ENCODE data around the gene AASDH.
A peak's percentile ranks its signal among the peaks of the same experiment; 100 is the strongest.

Gene AASDH

DNA sequence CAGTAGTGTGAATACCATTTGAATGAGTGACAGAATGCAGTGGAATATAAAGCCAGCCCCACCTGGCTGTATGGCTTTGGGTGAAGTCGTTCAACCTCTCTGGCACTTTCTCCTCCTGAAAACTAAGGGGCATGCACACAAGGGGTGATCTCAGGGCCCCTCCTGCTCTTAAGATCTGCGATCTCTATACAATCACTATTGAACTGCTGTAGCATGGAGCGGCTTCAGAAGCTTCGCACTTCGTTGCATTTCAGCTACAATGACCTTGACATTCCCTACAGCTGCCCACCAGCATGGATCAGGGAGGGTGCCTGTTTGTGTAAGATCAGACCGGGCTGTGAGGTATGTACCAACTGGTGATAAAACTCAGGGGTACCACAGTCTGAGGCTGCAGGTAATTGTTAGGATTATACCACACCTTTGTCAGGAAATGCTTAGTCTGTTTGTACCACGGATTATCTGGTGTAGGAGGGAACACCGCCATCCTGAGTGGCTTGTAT, 85.2 kb downstream of the AASDH start:
- no peak overlapping the region for H3K4me3 ChIP-seq (ENCODE audit: low read length)
- TF ChIP-seq, protein P1, sequence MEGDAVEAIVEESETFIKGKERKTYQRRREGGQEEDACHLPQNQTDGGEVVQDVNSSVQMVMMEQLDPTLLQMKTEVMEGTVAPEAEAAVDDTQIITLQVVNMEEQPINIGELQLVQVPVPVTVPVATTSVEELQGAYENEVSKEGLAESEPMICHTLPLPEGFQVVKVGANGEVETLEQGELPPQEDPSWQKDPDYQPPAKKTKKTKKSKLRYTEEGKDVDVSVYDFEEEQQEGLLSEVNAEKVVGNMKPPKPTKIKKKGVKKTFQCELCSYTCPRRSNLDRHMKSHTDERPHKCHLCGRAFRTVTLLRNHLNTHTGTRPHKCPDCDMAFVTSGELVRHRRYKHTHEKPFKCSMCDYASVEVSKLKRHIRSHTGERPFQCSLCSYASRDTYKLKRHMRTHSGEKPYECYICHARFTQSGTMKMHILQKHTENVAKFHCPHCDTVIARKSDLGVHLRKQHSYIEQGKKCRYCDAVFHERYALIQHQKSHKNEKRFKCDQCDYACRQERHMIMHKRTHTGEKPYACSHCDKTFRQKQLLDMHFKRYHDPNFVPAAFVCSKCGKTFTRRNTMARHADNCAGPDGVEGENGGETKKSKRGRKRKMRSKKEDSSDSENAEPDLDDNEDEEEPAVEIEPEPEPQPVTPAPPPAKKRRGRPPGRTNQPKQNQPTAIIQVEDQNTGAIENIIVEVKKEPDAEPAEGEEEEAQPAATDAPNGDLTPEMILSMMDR (conservative IDR thresholded peaks at IDR 0.05; ENCODE audit: low read length), result no peak
- no peak for DNase-seq (ENCODE audit: low read depth)

DNA sequence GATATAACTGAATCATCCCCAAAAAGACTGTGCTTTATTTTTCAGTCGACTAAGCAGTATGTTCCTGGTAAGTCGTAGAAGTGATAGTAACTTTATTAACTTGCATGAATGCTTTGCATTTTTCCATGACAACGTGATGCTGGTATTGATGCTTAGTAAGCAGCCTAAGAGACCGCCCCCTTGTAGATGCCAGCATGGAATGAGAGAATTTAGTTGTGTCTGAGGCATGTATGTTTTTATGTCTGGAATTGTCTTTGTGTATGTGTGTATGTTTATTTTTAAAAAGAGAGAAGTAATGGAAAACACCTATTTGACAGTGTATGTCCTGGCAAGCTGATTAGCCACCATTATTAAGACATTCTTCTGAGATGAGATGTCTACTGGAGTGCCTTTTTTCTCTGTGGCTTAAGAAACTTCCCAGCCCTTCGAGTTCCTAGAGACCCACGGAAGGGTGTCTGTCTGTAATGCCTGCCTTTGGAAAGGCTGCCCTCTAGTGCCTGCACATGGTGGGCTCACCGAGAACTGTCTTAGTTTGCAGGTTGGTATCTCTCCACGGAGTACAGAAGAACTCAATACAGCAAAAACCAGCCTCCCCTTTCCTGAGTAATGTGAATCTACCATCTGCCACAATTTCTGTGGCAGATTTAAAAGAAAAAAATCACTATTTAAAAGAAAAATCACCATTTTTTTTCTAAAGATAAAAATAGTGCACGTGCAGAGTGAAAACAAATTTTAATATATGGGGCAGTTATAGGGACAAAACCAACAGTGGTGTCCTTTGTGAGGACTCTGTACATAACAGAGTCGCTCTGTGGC, 85.9 kb downstream of the AASDH start:
- TF ChIP-seq, protein P1 (conservative IDR thresholded peaks at IDR 0.05; ENCODE audit: low read length), result peak; percentile 98
- DNase-seq (ENCODE audit: low read depth), result peak; percentile 88
- no peak overlapping the region for H3K4me3 ChIP-seq (ENCODE audit: low read length)

DNA sequence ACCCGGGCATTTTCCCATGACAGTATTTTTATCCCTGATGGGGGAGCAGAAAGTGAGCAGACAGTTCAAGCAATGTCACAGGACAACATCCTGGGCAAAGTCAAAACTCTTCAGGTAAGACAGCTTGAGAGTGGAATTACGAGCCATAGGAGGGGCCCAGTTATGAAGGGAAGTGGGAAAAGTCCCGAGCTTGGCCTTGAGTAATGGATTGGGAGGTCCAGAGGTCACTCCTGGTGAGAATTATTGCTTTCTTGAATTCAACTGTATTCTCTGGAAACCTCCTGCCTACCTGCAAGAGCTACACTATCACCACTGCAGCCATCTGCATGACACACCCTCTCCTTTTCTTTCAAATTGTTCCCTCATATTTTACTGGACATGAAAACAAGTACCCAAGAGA, 89.1 kb downstream of the AASDH start:
- no peak overlapping the region for H3K4me3 ChIP-seq (ENCODE audit: low read length)
- DNase-seq (ENCODE audit: low read depth), result no peak
- TF ChIP-seq, protein P1 (conservative IDR thresholded peaks at IDR 0.05; ENCODE audit: low read length), result no peak

DNA sequence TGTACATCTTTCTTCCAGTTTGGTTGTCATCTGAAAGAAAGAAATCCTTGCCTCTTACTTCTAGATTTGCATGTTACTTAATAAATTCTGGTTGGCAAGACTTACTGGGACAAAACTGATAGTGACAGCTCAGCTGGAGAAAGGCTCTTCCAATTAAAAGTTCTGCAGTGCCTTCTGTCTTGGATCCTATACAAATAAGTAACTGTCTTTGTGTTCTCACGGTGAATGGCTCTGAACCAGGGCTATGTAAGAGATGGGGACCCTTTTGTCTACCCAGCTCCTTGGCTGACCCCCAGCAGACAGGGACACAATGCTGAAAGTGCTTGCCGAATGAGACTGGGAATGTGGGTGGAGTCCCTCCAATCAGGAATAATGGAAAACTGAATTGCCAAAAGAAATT, 89.5 kb downstream of the AASDH start:
- no peak overlapping the region for H3K4me3 ChIP-seq (ENCODE audit: low read length)
- no peak for DNase-seq (ENCODE audit: low read depth)
- TF ChIP-seq, protein P1 (conservative IDR thresholded peaks at IDR 0.05; ENCODE audit: low read length), result no peak

DNA sequence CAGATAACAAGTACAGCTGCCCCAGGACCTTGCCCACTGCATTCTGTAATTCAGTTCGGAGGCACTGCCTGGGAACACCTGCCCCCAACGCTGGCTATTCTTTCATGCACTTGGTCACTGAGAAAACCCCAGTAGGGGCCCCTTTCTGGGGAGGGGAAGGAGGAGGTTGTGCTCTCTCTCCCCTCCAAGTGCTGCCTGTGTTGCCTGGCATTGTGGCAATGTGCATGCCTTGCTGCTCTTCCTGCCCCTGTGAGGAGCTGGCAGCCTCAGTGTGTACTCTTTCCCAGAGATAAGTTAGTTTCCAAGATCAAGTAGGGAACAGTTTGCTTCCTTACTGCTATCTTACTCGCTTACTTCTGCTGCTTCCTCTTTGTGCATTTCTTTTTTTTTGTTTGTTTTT, 90.8 kb downstream of the AASDH start:
- no peak for DNase-seq (ENCODE audit: low read depth)
- H3K4me3 ChIP-seq (ENCODE audit: low read length), result no peak overlapping the region
- TF ChIP-seq, protein P1 (conservative IDR thresholded peaks at IDR 0.05; ENCODE audit: low read length), result no peak

DNA sequence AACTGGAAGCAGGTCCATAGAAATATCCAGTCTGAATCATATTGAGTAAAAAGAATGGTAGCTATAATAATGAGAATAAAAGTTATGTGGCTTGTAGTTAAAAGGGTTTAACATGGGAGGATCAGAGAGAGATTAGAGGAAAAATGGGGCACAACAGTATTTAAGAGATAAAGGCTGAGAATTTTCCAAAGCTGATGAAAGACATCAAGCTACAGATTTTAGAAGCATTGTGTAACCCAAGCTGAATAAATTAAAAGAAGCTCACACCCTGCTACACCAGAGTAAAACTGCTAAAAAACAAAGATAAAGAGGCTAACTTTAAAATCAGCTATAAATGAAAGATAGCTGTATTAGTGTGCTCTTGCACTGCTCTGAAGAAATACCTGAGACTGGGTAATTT, 94.2 kb downstream of the AASDH start:
- TF ChIP-seq, protein P1 (conservative IDR thresholded peaks at IDR 0.05; ENCODE audit: low read length), result no peak
- no peak overlapping the region for H3K4me3 ChIP-seq (ENCODE audit: low read length)
- no peak for DNase-seq (ENCODE audit: low read depth)

DNA sequence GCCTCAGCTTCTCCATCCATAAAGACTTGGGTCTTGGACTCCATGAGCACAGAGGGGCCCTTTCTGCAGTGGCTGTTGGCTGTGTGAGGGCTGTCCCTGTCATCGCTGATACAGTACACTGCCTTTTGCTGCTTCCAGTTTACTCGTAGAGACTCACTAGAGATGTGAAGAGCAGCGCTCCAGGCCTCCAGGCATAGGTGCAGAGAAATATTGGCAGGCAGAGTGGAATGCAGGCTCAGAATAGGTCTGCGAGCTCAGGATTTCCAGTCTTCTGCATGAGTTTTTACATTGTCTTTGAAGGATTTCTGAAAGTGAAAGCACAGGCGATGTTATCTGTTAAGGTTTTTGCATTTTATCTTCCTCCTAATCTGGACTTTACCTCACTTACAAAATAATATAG, 97.4 kb downstream of the AASDH start:
- no peak for DNase-seq (ENCODE audit: low read depth)
- TF ChIP-seq, protein P1 (conservative IDR thresholded peaks at IDR 0.05; ENCODE audit: low read length), result no peak
- no peak overlapping the region for H3K4me3 ChIP-seq (ENCODE audit: low read length)
